NCI-H2171 (cell line): ENCODE results near the gene EHBP1.
"Not testable (repeated sequence)": the region's sequence is repeated elsewhere in the genome, so short reads cannot be mapped to it uniquely, and the experiment has no call there.

Source experiments
- DNase-seq: peaks from one replicate; lab custom pipeline; 2025; lab: John Stamatoyannopoulos, UW

Gene EHBP1

DNA sequence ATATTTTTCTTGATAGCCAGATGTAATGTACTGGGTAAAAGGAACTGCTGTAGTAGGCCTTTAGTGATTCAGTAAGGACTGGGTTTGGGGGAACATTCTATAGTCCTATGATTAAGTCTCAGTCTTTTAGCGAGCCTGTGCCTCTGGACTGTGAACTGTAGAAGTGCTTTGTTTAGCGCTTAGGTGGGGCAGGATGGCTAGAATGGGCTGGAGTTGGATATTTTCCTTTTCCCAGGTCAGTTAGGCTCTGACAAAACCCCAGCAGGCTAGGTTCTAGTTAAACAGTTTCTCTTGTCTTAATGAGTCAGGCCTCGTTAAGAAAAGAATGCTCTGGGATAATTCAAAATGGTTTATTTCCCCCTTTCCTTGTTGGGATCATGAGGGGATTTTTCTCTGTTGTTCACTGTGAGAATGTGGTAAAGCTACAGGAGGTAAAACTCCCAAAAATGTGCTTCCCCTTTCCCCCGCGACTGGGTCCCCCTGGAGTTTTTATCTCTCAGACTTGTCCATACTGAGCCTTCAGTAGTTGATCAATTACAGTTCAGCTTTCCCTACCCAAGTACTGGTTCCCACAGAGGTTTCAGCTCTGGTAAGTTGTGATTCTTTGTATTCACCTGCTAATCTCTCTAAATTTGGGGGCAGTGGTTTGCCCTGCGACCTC, 31.5 kb downstream of the EHBP1 start:
- no peak for DNase-seq

DNA sequence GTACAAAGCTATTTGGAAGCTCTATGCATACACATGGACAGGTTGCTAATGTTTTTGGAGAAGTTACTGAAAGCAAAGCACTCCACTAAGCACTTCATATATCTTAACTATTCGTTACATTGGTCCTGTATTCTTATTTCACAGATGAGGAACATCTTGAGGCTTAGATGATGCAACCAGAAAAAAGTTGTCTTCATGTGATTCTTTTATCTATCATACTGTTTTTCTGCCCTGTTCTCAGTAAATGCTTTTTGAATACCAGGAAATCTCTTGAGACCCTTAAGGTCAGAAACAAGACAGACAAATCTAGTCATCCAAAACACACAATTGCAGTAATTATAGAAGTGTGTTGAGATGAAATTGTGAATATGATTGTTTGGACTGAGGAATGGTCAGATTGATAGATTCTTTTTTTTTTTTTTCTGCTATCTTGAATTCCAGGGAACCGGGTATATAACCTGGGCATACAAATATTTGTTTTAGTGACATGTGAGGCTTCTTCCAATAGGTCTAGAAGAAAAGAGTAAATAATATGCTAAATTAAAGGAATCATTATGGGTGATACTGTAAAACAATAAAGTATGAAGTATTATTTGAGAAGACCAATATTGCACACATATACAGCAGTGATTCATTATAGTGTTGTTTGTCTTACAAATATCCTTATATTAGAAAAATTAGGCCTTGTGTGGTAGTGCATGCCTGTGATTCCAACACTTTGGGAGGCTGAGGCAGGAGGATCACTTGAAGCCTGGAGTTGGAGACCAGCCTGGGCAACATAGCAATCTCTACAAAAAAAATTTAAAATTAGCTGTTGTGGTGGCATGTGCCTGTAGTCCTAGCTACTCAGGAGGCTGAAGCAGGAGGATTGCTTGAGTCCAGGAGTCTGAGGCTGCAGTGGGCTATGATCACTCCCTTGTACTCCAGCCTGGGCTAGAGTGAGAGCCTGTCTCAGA, 33.7 kb downstream of the EHBP1 start:
- no peak for DNase-seq

DNA sequence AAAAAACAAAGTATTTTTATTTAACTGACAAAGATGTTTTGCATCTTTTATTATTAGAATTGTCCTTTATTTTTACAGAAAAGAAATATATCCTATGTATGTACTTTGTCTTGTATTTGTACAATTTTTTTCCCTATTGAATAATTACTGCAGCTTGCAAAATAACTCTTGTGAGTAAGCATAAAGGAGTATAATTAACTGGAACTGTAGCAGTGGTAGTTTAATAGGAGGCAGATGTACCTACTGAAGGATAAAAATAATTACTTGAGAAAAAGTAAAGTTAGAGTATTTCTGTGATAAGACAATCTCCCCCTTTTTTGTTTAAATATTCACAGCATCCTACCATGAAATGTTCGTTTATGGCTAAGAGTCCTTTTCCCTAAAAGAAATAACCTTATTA, 34.7 kb downstream of the EHBP1 start:
- no peak for DNase-seq

DNA sequence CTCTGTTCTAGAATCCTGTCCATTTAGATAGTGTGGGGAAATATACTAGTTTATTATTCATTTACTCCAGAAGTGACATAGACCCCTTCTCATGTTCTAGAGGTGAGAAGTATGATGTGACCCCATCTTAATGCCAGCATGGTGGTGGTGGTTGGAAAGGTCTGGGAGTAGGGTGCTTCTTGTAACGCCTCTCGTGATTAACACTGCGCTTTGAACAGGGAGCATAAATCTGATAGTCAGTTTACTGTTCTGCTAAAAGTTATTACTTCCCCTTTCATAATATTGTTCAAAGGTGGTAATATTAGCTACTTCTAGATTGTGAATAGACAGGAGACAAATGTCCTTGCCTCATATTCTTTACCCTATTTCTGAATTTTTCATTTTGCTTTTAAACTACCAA, 35.6 kb downstream of the EHBP1 start:
- DNase-seq, result no peak

DNA sequence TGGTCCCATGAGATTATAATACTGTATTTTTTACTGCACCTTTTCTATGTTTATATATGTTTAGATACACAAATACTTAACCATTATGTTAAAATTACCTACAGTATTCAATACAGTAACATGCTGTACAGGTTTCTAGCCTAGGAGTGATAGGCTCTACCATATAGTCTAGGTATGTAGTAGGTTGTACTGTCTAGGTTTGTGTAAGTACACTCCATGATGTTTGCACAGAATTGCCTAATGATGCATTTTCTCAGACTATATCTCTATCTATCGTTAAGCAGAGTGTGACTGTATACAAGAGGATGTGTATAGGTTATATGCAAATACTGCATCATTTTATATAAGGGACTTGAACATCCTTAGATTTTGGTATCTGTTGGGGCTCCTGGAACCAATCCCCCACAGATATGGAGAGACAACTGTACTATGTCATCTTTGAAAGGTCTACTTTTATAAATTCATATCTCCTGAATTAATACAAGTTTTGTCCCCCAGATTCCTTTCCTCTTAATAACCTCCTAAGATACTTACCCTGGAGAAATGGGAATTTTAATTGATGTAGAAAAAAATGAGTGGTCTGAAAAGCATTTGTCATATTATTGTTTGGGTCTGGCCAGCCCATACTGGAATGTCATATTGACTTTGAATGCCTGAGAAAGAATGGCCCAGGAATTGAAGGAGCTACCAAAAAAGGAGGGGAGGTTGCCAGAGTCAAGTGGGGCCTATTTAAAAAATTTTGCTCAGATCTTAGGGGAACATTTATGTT, 36.6 kb downstream of the EHBP1 start:
- DNase-seq, result no peak

DNA sequence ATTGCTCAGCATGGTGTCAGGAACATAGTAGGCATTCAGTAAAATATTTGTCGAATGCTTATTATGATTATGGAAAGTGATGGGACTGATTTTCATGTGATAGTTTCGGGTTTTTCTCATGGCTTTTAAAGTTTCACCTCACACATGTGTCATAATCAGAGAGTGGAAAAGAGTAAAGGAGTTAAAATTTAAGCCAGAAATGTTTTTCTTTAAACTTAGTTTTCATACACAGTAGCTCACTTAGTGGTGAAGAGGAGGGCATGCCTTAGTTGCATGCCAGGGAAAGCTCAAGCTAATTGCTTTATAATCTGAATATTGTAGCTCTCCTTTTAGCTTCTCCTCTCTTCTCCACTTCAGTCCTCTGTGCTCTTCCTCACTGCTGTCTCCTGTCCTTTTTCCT, 38.0 kb downstream of the EHBP1 start:
- DNase-seq, result no peak

DNA sequence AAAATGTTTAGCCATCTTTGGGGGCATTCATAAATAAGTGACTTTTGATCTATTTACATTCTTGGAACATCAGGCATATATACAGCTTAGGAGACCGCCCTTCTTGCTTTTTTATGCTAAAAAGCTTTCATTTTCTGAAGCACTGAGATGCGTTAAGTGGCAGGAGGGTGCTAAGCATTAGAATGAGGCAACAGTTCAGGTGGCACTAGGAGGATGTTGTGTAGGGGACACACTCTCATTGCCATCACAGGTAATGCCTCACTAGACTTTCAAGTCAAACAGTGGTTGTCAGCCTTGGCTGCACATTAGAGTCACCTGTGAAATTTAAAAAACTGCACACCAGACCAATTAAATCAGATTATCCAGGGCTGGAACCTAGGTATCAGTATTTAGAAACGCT, 39.1 kb downstream of the EHBP1 start:
- no peak for DNase-seq

DNA sequence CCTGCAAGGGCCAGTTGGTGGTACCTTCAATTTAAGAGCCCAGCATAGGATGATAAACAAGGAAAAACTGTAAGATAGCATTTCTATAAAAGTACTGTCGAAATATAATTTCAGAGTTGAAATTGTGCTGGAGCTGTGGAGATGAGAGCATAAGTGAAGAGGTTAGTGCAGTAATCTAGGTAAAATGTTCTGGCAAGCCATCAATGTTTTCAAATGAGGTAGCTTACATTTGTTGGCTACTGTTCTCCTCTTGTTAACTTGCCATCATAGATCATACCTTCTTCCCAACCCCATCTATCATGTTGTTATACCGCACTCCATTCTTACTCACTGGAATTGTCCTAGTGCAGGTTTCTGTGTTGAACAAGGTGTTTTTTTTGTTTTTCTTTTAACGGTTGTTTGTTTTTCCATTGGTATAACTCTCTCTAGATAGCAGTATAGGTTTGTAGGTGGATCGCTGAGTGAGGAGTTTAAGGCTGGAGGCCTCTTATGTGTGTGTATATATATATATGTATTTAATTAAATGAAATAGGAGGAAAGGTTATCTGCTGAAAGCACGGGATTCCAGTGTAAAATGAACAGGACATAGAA, 40.5 kb downstream of the EHBP1 start:
- no peak for DNase-seq

DNA sequence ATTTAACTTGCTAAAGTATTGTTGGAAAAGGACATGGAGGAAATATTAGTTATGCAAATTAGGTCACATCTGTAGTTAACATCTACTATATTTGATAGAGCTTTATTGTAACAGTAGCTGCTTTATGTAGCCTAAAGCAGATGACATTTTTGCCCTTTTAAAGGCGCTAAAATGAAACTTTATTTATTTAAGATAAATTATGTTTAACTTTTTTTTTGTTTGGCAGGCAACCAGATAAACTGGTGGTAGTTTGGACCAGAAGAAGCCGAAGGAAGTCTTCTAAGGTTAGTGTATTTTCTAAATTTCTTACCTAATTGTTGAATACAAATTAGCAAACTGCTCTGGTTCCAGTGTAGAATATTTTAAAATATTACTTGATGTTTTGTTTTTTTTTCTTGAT, 41.7 kb downstream of the EHBP1 start:
- DNase-seq, result no peak

DNA sequence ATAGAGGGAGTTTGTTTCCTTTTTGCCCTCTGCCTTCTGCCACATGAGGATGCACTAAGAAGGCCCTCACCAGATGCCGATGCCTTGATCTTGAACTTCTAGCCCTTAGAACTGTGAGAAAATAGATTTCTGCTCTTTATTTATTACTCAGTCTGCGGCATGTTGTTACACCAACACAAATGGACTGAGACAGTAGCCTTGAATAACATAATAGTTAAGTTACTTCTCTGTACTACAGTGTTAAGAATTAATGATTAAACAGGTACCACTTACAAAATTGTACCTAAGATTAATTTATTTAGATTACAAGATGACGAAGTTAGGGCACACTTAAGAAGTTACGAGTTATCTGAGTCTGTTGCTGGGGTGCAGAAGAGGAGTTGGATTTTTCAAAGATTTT, 42.4 kb downstream of the EHBP1 start:
- DNase-seq, result no peak

DNA sequence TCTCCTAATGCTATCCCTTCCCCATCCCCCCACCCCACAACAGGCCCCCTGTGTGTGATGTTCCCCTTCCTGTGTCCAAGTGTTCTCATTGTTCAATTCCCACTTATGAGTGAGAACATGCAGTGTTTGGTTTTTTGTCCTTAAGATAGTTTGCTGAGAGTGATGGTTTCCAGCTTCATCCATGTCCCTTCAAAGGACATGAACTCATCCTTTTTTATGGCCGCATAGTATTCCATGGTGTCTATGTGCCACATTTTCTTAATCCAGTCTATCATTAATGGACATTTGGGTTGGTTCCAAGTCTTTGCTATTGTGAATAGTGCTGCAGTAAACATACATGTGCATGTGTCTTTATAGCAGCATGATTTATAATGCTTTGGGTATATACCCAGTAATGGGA, 43.6 kb downstream of the EHBP1 start:
- DNase-seq, result not testable (repeated sequence)

DNA sequence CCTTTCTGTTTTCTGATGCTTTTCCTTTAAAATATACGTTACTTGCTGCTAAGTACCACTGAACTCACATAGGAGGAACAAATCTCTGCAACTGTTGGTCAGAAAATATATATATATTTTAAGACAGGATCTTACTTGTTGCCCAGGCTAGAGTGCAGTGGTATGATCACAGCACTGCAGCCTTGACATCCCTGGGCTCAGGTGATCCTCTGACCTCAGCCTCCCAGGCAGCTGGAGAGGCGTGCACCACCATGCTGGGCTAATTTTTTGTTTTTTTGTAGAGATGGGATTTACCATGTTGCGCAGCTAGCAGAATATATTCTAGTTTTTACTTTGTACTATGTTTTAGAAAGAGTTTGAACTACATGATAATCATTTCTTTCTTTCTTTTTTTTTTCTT, 51.5 kb downstream of the EHBP1 start:
- DNase-seq, result no peak

DNA sequence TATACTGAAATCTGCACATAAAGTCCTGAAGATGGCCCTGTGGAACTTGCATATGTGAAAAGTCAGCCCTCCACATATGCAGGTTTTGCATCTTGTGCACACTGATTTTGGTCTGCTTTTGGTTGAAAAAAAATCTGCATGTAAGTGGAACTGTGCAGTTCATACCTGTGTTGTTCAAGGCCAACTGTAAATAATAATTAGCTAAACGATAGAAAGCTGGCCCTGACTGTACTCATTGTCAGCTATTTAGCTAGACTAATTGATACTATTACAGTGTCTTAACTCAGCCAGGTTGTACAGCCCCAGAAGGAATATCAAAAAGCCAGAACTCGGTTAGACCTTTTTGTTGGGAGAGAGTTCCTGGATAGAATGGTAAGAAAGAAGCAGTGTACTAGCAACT, 54.5 kb downstream of the EHBP1 start:
- DNase-seq, result no peak

DNA sequence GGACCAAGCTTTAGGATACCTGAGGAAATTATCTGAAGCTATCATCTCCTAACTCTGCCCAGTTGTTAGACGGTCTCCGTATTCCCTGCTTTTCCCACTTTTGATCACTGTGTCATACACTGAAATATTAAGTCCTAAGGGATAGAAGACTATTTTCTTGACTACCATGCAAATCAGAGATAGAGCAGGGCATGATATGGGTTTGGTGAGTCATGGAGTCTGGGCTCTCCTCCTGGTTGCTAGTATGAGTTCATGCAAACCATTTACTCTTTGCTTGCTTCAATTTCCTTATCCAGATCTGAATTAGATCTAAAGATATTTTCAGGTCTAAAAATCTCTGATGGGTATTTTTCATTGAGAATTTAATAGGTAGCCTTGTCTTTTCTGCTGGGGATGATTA, 55.0 kb downstream of the EHBP1 start:
- DNase-seq, result no peak

DNA sequence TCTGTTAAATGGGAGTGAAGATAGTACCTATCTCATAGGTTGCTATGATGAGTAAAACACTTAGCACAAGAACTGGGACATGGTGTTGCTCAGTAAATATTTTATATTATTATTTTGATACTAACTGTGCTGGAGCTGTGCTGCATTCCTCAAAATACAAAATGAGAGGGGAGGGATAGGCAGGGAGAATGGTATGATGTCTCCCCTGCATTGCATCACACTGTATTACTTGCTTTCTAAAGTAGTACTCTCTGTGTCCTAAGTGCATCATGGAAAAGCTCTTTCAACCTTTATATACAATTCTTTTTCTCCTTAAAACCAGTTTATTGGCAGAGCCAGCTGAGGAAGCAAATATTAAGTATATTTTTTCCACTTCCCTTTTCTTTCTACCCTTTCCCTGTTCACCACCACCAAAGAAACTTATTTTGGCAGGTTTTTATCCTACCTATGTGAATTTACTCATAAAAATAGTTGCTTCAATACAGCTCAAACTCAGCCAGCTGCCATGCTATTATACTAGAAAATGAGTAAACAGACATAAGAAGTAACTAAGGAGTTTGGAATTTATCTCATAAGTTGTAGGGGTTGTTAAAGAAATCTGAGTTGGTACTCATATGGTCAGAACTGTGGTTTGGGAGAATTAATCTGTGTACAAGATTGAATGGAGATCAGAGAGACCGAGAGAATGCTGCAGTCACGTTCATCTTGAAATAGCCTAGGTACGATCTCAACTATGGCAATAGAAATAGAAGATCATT, 60.3 kb downstream of the EHBP1 start:
- no peak for DNase-seq

DNA sequence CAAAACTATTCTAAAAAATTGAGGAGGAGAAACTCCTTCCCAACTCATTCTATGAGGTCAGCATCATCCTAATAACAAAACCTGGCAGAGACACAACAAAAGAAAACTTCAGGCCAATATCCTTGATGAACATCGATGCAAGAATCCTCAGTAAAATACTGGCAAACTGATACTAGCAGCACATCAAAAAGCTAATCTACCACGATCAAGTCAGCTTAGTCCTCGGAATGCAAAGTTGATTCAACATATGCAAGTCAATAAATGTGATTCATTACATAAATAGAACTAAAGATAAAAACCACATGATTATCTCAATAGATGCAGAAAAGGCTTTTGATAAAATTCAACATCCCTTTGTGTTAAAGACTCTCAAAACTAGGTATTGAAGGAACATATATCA, 63.1 kb downstream of the EHBP1 start:
- DNase-seq, result no peak

DNA sequence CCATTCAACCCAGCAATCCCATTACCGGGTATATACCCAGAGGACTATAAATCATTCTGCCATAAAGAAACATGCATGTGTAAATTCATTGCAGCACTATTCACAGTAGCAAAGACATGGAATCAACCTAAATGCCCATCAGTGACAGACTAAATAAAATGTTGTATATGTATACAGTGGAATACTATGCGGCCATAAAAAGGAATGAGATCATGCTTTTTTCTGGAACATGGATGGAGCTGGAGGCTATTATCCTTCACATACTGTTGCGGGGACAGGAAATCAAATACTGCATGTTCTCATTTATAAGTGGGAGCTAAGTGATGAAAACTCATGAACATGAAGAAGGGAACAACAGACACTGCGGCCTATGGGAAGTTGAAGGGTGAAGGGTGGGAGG, 65.1 kb downstream of the EHBP1 start:
- no peak for DNase-seq

DNA sequence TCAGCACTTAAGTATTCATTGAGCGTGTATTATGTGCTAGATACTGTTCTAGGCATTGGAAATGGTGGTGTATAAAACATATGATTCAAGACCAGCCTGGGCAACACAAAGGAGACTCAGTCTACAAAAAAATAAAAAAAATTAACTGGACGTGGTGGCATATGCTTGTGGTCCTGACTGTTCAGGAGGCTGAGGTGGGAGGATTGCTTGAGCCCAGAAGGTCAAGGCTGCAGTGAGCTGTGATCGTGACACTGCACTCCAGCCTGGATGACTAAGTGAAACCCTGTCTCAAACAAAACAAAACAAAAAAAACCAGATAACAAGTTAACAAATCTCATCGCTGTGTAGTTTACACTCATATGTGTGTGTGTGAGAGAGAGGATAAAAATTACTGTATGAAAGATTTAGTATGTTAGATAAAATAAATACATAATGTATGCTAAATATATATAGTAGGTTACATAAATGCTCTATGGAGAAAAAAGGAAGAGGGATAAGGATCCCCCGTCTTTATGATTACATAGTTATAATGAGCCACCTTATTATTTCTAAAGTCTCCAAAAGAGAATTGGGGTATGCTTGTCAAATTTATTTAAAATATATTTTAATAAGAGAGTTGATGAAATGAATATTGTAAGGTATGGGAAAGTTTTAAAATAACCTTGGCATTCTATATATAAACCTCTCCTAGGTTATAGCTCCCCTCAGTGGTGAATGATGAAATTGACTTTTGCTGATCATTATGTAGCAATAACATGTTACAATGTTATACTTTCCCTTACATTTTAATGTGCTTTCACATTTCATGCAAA, 69.2 kb downstream of the EHBP1 start:
- DNase-seq, result peak; percentile 2

DNA sequence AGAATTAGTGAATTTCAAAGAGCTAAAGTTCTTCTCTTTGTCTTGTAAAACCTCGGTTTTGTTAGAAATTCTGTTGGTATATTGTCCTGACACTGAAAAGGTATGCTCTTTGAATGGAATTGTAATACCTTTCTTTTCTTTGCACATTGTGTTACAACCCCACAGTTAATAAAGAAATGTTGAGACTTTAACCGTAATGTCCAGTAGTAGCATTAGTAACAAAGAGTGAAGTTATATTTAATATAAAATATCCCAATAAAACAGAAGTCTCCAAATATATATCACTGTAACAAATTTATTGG, 69.8 kb downstream of the EHBP1 start:
- DNase-seq, result no peak

DNA sequence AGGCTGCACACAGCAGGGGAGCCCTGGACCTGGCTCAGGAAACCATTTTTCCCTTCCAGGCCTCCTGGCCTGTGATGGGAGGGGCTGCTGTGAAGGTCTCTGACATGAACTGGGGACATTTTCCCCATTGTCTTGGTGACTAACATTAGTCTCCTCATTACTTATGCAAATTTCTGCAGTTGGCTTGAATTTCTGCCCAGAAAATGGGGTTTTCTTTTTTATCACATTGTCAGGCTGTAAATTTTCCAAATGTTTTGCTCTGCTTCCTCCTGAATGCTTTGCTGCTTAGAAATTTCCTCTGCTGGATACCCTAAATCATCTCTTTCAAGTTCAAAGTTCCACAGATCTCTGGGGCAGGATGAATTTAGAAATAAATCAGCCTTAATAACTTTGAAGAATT, 78.2 kb downstream of the EHBP1 start:
- DNase-seq, result no peak

DNA sequence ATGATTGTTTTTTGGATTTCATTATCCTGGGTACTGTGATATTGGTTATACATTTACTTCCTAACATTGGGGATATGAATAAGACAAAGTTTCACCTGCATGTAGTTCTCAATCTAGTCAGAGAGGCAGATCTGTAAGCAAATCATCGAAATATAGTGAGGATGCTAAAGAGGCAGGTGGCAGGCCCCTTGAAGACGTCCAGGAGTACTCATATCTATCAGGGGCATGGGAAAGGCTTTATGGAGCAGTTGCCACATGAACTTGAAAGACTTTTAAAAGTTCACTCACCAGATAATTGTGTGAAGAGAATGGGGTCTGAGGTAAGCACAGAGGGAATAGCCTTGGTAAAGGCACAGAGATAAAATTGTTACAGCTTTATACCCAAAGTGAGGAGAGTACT, 78.8 kb downstream of the EHBP1 start:
- DNase-seq, result no peak
